ENCODE data around the gene CTBP2. TPM values are rescaled to one million over a fixed set of nuclear protein-coding genes. Genes with fewer than 3 reads are reported as not detected.

The CTBP2 gene
- total RNA-seq, 2 experiments from 2014 or later: 0.12 to 0.21 TPM

- Mint-ChIP-seq H3K27ac (no peak overlapping the region), H3K36me3 (ENCODE audit: low read depth) (no peaks in the 10 kb centered on the region), H3K9me3 (ENCODE audit: low read depth) (no peaks in the 10 kb centered on the region), H3K27me3 (no peaks in the 10 kb centered on the region), H3K4me1 (no peaks in the 10 kb centered on the region), H3K4me3 (no peak overlapping the region)
- intact Hi-C loops (cut with DNase I, micrococcal nuclease): no loop called here
- POLR2A ChIA-PET: no interaction called here
- DNase-seq (no peak), ATAC-seq (no peak)
- CTCF ChIA-PET: interaction anchor here (0.6 kb wide), 1 partner anchor 848 kb away, joined by 3 read pairs; no protein-coding TSS in a partner anchor
Measured at GRCh38 chr10:125102246-125102645, 58.1 kb downstream of the CTBP2 start.

GRCh38 chr10:125101581-125101980, 58.8 kb downstream of the CTBP2 start:
- intact Hi-C loops (cut with DNase I, micrococcal nuclease): no loop called here
- ChIA-PET CTCF (no interaction called here), POLR2A (no interaction called here)
- H3K4me1 Mint-ChIP-seq: no peaks in the 10 kb centered on the region
- H3K27ac Mint-ChIP-seq: no peak overlapping the region
- ATAC-seq: no peak
- no peak overlapping the region for H3K4me3 Mint-ChIP-seq
- H3K36me3 Mint-ChIP-seq (ENCODE audit: low read depth): no peaks in the 10 kb centered on the region
- no peak for DNase-seq
- no peaks in the 10 kb centered on the region for H3K9me3 Mint-ChIP-seq (ENCODE audit: low read depth)
- no peaks in the 10 kb centered on the region for H3K27me3 Mint-ChIP-seq

- intact Hi-C loops (cut with DNase I, micrococcal nuclease): no loop called here
- Mint-ChIP-seq H3K27me3 (no peaks in the 10 kb centered on the region), H3K4me1 (no peaks in the 10 kb centered on the region), H3K4me3 (no peak overlapping the region), H3K36me3 (ENCODE audit: low read depth) (no peaks in the 10 kb centered on the region), H3K27ac (no peak overlapping the region), H3K9me3 (ENCODE audit: low read depth) (no peaks in the 10 kb centered on the region)
- DNase-seq (no peak), ATAC-seq (no peak)
- CTCF ChIA-PET: no interaction called here
- POLR2A ChIA-PET: no interaction called here
Measured at GRCh38 chr10:125101049-125101448, 59.3 kb downstream of the CTBP2 start.

GRCh38 chr10:125097409-125098070, 62.8 kb downstream of the CTBP2 start:
- Mint-ChIP-seq H3K27ac (no peak overlapping the region), H3K27me3 (no peaks in the 10 kb centered on the region), H3K4me1 (no peaks in the 10 kb centered on the region), H3K4me3 (no peak overlapping the region), H3K36me3 (ENCODE audit: low read depth) (no peaks in the 10 kb centered on the region), H3K9me3 (ENCODE audit: low read depth) (no peaks in the 10 kb centered on the region)
- no peak for ATAC-seq
- CTCF ChIA-PET: no interaction called here
- DNase-seq: no peak
- intact Hi-C loops (cut with DNase I, micrococcal nuclease): no loop called here
- POLR2A ChIA-PET: no interaction called here

GRCh38 chr10:125096975-125097374, 63.4 kb downstream of the CTBP2 start:
- H3K27ac Mint-ChIP-seq: no peak overlapping the region
- no peak overlapping the region for H3K4me3 Mint-ChIP-seq
- no peaks in the 10 kb centered on the region for H3K36me3 Mint-ChIP-seq (ENCODE audit: low read depth)
- ATAC-seq (no peak), DNase-seq (no peak)
- CTCF ChIA-PET: interaction anchor here (1.1 kb wide), 1 partner anchor 49 kb away, joined by 3 read pairs; no protein-coding TSS in a partner anchor
- no peaks in the 10 kb centered on the region for H3K27me3 Mint-ChIP-seq
- POLR2A ChIA-PET: no interaction called here
- no peaks in the 10 kb centered on the region for H3K9me3 Mint-ChIP-seq (ENCODE audit: low read depth)
- intact Hi-C loops (cut with DNase I, micrococcal nuclease): no loop called here
- no peaks in the 10 kb centered on the region for H3K4me1 Mint-ChIP-seq

- H3K27ac Mint-ChIP-seq: no peak overlapping the region
- no peaks in the 10 kb centered on the region for H3K27me3 Mint-ChIP-seq
- ATAC-seq: no peak
- no peaks in the 10 kb centered on the region for H3K4me1 Mint-ChIP-seq
- CTCF ChIA-PET: interaction anchor here (1.1 kb wide), 1 partner anchor 49 kb away, joined by 3 read pairs; no protein-coding TSS in a partner anchor
- H3K9me3 Mint-ChIP-seq (ENCODE audit: low read depth): no peaks in the 10 kb centered on the region
- POLR2A ChIA-PET: no interaction called here
- DNase-seq: no peak
- no peak overlapping the region for H3K4me3 Mint-ChIP-seq
- intact Hi-C loops (cut with DNase I, micrococcal nuclease): no loop called here
- no peaks in the 10 kb centered on the region for H3K36me3 Mint-ChIP-seq (ENCODE audit: low read depth)
Measured at GRCh38 chr10:125096371-125096770, 64.0 kb downstream of the CTBP2 start.

- Mint-ChIP-seq H3K9me3 (ENCODE audit: low read depth) (no peaks in the 10 kb centered on the region), H3K4me3 (no peak overlapping the region), H3K4me1 (no peaks in the 10 kb centered on the region), H3K36me3 (ENCODE audit: low read depth) (no peaks in the 10 kb centered on the region), H3K27ac (no peak overlapping the region), H3K27me3 (peaks cover 2% of the 10 kb centered on the region)
- intact Hi-C loops (cut with DNase I, micrococcal nuclease): no loop called here
- POLR2A ChIA-PET: no interaction called here
- no peak for DNase-seq
- CTCF ChIA-PET: interaction anchor here (1.1 kb wide), 1 partner anchor 48 kb away, joined by 3 read pairs; no protein-coding TSS in a partner anchor
- ATAC-seq: no peak
Measured at GRCh38 chr10:125095776-125096175, 64.6 kb downstream of the CTBP2 start.

- ChIA-PET CTCF (no interaction called here), POLR2A (no interaction called here)
- intact Hi-C loops (cut with DNase I, micrococcal nuclease): no loop called here
- Mint-ChIP-seq H3K27ac (no peak overlapping the region), H3K27me3 (peaks cover 2% of the 10 kb centered on the region), H3K9me3 (ENCODE audit: low read depth) (no peaks in the 10 kb centered on the region), H3K36me3 (ENCODE audit: low read depth) (no peaks in the 10 kb centered on the region), H3K4me3 (no peak overlapping the region), H3K4me1 (no peaks in the 10 kb centered on the region)
- no peak for DNase-seq
- ATAC-seq: no peak
Measured at GRCh38 chr10:125095228-125095627, 65.1 kb downstream of the CTBP2 start.

- no peaks in the 10 kb centered on the region for H3K36me3 Mint-ChIP-seq (ENCODE audit: low read depth)
- ChIA-PET POLR2A (no interaction called here), CTCF (no interaction called here)
- no peaks in the 10 kb centered on the region for H3K9me3 Mint-ChIP-seq (ENCODE audit: low read depth)
- intact Hi-C loops (cut with DNase I, micrococcal nuclease): no loop called here
- ATAC-seq (no peak), DNase-seq (no peak)
- H3K27me3 Mint-ChIP-seq: peaks cover 2% of the 10 kb centered on the region
- H3K4me1 Mint-ChIP-seq: no peaks in the 10 kb centered on the region
- no peak overlapping the region for H3K4me3 Mint-ChIP-seq
- H3K27ac Mint-ChIP-seq: no peak overlapping the region
Measured at GRCh38 chr10:125094806-125095205, 65.6 kb downstream of the CTBP2 start.

GRCh38 chr10:125093974-125094705, 66.2 kb downstream of the CTBP2 start:
- intact Hi-C loops (cut with DNase I, micrococcal nuclease): no loop called here
- no peaks in the 10 kb centered on the region for H3K9me3 Mint-ChIP-seq (ENCODE audit: low read depth)
- ChIA-PET POLR2A (no interaction called here), CTCF (no interaction called here)
- no peaks in the 10 kb centered on the region for H3K36me3 Mint-ChIP-seq (ENCODE audit: low read depth)
- H3K27me3 Mint-ChIP-seq: peaks cover 2% of the 10 kb centered on the region
- no peak overlapping the region for H3K27ac Mint-ChIP-seq
- DNase-seq (no peak), ATAC-seq (no peak)
- H3K4me3 Mint-ChIP-seq: no peak overlapping the region
- H3K4me1 Mint-ChIP-seq: no peaks in the 10 kb centered on the region

GRCh38 chr10:125093199-125093973, 67.0 kb downstream of the CTBP2 start:
- no peaks in the 10 kb centered on the region for H3K9me3 Mint-ChIP-seq (ENCODE audit: low read depth)
- ChIA-PET POLR2A (no interaction called here), CTCF (interaction anchor here (0.8 kb wide), 1 partner anchor 86 kb away, joined by 4 read pairs; no protein-coding TSS in a partner anchor)
- peaks cover 2% of the 10 kb centered on the region for H3K27me3 Mint-ChIP-seq
- no peaks in the 10 kb centered on the region for H3K36me3 Mint-ChIP-seq (ENCODE audit: low read depth)
- no peaks in the 10 kb centered on the region for H3K4me1 Mint-ChIP-seq
- H3K4me3 Mint-ChIP-seq: no peak overlapping the region
- ATAC-seq (no peak), DNase-seq (no peak)
- no peak overlapping the region for H3K27ac Mint-ChIP-seq
- intact Hi-C loops (cut with DNase I, micrococcal nuclease): no loop called here
